DOHH2 (cell line): ENCODE results near the gene ICE2.

Experiments
- CTCF ChIP-seq: fragments of 200-600 bp; sonication (generic); IDR thresholded peaks from one replicate; pipeline ENCODE4 v1.5.1; 2014; ENCODE audit warnings: antibody characterized with exemption, mild to moderate bottlenecking, low read depth, low read length; ENCODE audit not compliant: poor library complexity, severe bottlenecking
- EZH2phosphoT487 ChIP-seq: fragments of 200-600 bp; sonication (generic); IDR thresholded peaks from 2 replicates; pipeline ENCODE4 v1.6.1; 2017; ENCODE audit warnings: borderline replicate concordance, mild to moderate bottlenecking, antibody characterized with exemption, low read length, moderate library complexity, mixed read lengths

- no peak for TF ChIP-seq CTCF
- TF ChIP-seq EZH2phosphoT487 = no peak
Observed at GRCh38 chr15:60405399-60405798, 73.5 kb downstream of the ICE2 start.
